UCSD-AML1 (cell line): ENCODE results near the gene TBC1D22A.
"Not testable (repeated sequence)": the region's sequence is repeated elsewhere in the genome, so short reads cannot be mapped to it uniquely, and the experiment has no call there.

Experiments used
- DNase-seq: peaks from one replicate; lab custom pipeline; 2025; ENCODE audit not compliant: unreplicated experiment; lab: John Stamatoyannopoulos, UW

Gene TBC1D22A, protein sequence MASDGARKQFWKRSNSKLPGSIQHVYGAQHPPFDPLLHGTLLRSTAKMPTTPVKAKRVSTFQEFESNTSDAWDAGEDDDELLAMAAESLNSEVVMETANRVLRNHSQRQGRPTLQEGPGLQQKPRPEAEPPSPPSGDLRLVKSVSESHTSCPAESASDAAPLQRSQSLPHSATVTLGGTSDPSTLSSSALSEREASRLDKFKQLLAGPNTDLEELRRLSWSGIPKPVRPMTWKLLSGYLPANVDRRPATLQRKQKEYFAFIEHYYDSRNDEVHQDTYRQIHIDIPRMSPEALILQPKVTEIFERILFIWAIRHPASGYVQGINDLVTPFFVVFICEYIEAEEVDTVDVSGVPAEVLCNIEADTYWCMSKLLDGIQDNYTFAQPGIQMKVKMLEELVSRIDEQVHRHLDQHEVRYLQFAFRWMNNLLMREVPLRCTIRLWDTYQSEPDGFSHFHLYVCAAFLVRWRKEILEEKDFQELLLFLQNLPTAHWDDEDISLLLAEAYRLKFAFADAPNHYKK

DNA sequence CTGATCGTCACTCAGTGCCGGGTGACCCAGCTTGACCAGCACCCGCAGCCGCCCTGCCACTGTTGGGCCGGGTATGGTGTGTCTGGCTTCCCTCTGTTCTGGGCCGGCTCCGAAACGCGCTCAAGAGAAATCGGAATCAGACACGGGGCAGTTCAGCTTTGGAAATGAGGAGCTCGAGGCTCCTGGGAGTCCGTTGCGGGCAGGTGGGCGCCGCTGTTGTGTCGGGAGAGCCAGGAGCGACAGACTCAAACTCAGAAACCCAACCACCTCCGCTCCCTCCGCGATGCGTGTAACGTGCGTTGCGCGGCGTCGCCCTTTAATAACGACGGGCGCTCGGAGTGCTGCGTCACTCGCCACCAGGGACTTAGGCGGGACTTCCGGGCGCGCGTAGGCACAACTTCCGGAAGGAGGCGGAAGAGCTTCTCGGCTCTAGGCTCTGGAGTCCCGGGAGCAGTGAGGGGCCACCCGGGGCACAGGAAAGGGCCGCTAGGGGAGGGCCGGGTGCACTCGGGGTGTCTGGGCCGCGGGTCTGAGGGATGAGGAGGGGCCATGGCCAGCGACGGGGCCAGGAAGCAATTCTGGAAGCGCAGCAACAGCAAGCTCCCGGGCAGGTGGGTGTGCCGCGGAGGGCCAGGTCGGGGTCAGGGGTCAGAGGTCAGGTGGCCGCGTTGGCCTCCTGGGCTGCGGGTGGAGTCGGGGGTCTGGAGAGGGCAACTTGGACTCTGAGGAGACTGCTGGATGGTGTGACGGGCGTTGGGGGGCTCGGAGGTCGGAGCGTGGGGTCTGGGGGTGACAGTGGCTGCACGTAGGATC is at the start of gene TBC1D22A:
TBC1D22A (plus strand) TSS at position 413 of the 813 bp plus-strand sequence; CDS start at position 550, 137 bp downstream.
- peak; percentile 95 for DNase-seq

DNA sequence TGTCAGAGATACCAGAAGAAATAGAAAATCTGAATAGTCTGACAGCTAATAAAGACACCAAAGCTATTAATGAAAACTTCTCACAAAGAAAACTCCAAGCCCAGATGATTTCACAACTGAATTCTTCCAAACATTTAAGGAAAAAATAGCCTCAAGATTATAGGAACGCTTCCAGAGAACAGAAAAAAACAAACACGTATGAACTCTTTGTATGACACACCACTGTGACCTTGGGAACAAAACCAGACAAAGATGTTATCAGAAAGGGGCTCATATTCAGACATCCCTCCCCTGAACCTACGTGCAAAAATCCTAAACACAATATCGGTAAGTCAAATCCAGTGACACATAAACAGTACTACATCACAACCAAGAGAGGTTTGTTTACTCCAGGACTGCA is 47.9 kb upstream of the TBC1D22A start:
- DNase-seq, result no peak

DNA sequence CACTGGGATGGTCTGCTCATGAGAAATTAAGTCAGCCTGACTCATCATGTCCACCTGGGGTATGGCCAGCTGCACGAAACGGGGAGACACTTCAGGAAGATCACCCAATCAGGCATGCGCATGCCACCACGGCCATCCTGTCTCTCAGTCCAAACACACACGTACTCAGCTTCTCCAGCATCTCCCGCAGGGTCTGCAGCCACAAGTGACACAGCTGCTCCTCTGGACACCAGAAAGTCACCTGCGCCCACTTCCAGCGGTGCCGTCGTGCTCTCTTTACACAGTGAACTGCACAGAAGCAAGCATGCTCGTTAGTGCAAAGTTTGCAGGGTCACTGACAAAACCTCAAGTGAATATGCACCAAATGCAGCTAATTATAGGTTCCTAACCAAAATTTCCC is 42.5 kb upstream of the TBC1D22A start:
- no peak for DNase-seq

DNA sequence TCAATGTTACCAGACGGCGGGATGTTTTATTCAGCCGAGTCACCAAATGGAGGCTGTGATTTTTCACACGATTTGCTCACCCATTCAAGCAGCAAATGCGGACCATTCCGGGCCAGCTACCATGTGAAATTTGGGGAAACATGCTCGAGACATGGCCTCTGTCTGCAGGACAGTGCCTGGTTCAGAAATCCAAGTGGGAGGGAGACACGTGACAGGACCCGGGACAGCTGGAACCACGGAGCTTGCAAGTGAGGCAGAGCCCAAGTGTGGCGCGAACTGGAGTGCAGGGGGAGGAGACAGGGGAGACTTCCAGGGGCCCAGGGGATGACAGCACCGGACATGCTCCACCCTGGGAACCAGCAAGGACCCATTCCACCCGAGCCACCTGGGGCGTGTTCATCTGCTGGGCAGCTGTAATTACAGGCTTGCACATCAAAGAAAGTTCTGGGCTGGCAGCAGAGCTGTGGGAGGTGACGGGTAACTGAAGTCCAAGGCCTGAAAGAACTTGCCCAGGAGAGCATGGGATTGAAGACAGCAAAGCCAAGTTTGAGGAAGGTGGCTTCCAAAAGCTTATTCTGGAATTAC is 40.9 kb upstream of the TBC1D22A start:
- DNase-seq, result no peak

DNA sequence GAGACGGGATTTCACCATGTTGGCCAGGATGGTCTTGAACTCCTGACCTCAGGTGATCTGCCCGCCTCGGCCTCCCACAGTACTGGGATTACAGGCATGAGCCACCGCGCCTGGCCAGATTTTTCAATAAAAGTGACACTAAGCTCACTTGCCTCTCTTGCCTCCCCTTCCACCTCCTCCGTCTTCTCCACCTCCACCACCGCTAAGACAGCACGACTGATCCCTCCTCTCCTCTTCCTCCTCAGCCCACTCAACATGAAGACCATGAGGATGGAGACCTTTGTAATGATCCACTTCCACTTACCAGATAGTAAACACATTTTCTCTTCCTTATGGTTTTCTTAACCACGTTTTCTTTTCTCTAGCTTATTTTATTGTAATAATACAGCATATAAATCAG is 38.6 kb upstream of the TBC1D22A start:
- DNase-seq, result no peak

DNA sequence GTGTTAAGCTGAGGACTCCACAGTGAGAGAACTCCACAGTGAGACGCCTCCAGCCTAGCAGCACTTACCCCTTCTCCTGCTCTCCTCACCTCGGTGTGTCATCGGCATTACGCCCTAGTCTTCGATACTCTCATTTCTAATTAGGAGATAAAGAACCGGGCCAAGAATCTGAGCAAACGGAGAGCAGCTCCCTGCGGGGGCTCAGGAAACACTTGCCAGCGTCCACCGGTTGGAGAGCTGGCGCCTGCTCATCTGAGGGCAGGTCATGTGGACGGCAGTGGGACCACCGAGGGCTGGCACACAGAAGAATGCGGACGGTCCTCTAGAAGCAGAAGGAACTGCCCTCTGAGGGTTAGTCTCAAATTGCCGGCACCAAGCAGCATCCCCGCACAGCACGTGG is 37.4 kb upstream of the TBC1D22A start:
- DNase-seq, result no peak

DNA sequence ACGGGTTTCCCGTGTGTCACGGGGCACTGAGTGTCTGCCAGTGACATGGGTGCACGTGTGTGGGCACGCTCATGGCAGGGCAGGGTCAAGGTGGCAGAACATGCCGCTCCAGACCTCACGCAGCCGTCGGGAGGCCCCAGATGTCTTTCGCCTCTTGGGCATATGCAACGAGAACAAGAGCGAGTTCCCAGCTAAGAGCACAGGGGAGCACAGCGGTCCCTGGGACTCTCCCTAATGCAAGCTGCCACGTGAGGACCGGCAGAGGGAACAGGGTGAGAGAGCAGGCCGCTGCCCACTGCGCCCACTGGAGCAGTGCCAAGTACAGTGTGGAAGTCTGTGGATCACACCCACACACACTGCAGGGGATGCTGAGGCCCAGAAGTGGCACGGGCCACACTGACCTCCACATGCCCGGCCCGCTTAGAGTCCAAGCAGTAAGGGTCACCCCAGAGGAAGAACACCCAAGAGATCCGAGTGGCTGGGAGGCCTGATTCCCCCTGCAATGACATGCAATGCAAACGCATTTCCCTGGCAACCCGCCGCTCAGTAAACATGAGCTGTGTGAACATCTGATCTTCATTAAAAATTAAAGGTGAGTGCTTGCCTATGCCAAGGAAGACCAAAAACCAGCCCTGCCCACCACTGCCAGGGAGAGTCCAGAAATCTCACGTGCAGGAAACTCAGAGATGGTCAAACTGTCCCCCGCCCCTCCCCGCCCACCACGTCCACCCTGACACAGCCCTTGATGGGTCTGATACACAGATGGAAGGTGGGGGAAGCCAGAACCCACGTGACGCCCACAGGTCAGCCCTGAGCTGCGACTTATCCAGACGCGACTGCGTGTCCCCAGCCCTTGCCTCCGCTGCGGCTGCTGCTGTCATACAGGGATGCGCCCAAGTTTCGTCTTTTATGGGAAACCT is 36.1 kb upstream of the TBC1D22A start:
- DNase-seq, result no peak

DNA sequence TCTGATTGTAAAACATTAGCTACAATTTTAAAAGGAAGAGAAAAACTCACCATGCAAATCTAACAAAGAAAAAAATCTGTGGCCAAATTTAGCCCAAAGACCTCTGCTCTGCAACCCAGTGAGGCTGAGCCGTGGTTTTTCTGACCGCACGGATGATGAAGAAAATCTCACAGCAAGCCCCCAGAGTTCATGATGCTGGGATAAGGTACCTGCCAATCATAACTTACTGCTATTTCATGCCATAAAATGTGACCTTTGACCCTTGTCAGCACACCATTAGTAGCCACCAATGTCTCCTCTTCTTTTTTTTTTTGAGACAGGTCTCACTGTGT is 35.5 kb upstream of the TBC1D22A start:
- no peak for DNase-seq

DNA sequence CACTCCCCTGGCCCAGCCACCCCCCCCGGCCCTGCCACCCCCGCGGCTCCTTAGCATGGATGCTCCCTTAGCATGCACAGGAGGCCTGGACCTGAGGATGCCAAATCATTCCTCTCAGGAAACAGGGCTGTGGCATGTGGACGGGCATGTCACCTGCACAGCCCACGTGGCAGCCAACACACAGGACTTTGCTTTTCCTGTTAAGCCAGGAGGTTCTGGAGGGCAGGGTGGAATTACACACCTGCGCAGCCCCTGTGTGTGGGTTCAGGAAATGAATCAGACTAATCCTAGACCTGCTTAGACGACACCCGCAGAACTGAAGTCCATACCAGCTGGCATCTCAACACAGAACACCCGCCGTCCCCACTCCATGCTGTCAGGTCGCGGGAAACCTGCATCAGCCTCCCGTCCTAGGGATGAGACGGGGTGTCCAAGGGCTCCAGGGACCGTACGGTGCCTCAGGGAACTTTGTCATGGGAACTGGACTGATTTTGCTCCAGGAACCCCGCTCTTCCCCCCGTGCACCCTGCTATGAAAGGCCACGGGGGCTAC is 34.6 kb upstream of the TBC1D22A start:
- no peak for DNase-seq

DNA sequence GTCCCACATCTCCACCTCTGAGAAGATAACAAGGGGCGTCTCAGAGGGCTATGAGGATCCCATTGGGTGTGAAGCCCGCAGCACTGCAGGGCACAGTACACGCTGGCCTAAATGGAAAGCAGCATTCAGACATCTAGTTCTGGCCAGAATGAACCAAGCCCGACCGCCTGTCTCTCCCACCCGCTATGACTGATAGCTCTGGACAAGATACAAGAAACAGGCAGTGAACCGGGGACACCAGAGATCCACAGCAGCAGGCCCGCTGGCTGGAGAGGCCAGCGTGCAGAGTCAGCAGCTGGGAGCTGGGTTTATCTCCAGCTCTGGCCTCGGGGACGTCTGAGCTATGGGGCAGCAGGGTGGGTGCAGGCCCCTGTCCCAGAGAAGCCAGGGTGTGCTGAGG is 34.0 kb upstream of the TBC1D22A start:
- DNase-seq, result no peak

DNA sequence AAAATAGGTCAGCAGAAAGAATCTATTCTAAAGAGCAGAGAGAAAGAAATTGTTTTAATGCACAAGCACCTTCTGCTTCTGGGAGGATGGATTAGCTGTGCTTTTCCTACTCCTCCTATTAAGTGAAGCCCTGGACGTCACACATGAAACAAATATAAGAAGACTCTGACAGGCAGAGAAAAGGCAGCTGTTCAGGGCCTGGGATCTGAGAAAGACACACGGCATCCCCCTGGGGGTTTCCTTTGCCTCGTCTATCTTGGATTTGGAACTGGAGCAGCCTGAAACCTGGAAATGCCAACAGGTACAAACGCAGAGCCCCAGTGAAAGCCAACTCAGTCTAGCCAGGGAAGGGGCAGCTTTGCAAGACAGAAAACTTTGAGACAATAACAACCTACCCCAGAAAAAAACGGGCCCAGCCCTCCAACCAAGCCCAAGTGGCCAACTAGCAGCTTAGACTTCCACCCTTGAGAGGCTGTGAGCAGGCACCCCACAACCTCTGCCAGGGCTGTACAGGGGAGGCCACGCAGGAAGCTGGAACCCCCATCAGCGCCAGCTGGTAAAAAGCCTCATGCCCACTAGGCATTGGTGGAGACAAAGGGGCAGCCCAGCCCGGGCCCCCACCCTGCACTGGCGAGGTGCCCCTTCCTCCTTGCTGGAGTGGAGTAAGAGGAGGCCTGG is 31.7 kb upstream of the TBC1D22A start:
- DNase-seq, result no peak

DNA sequence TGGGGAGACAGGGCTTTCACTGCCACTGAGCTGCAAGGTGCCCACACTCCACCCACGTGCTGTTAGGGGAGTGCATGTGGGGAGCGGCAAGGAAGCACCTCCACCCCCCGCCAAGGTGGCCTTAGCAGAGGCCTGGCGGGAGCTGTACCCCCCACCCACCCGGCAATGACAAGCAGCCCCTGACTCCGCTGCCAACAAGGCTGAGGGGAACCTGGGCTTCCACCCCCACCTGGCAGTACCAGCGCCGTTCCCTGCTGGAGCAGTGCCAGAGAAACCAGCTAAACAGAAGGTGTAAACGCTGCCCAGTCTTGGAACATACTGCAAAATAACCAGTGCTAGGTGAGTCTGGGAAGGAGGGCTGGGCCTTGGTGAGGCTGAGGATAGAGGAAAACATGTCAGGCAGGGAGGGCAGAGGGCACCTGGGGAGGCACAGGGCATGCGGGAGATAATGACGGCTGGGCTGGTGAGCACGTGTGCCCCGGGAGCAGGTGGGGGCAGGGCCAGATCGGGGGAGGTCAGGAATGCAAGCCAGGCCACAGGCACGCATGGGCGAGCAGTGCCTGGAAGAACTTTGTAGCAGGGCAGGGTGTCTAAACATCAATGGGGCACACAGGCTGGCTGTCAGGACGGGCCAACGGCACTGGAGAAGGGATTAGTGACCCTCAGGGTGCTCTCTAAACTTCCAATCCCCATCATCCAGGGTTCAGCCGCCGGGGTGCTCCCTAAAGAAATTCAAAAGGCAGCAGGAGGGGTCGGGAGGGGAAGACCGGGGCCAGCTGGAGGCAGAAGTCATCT is 31.0 kb upstream of the TBC1D22A start:
- no peak for DNase-seq

DNA sequence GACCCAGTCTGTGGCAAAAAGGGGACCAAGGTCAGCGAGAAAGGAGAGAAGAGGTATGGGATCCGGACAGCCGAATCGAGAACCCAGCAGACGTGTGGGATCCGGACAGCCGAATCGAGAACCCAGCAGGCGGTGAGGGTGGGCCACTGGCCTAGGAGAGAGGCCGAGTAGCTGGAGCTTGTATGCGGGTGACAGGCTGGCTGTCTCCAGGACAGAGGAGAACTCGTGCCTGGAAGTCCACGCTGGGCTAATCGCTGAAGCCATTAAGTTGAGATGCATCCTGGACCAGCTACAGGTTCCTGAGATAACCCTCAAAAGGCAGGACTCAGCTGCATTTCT is 30.4 kb upstream of the TBC1D22A start:
- DNase-seq, result no peak

DNA sequence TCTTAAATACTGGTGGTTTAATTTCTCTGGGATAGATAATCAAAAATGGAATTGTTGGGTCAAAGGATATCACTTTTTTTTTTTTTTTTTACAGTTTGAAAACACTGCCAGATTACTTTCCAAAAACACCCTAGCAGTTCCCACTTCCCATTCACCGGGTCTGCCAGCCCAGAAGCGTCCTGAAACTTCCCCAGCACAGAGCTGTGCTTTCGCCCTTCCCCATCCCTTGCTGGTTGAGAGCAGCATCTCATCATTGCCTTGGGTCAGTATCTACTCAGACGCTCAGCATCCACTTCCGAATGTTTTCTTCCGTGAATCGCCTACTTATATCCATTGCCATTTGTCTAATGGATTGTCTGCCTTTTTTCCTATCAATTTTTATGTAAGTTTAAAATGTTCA is 29.9 kb upstream of the TBC1D22A start:
- no peak for DNase-seq

DNA sequence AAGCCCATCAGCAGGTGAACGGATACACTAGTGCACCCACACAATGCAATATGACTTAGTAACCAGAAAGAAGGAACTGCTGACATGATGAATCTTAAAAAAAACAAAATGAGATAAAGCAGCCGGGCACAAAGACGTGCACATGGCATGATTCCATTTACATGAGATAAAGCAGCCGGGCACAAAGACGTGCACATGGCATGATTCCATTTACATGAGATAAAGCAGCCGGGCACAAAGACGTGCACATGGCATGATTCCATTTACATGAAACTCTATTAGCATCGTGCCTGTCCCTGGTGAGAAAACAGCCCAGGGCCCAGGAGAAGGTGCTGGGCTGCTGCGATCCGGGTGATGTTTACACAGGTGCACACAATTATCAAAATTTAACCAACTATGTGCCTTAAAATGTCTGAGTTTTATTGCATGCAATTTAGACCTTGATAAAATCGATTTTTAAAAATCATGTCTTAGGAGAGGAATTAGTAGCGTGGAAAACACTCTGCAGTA is 28.2 kb upstream of the TBC1D22A start:
- not testable (repeated sequence) for DNase-seq

DNA sequence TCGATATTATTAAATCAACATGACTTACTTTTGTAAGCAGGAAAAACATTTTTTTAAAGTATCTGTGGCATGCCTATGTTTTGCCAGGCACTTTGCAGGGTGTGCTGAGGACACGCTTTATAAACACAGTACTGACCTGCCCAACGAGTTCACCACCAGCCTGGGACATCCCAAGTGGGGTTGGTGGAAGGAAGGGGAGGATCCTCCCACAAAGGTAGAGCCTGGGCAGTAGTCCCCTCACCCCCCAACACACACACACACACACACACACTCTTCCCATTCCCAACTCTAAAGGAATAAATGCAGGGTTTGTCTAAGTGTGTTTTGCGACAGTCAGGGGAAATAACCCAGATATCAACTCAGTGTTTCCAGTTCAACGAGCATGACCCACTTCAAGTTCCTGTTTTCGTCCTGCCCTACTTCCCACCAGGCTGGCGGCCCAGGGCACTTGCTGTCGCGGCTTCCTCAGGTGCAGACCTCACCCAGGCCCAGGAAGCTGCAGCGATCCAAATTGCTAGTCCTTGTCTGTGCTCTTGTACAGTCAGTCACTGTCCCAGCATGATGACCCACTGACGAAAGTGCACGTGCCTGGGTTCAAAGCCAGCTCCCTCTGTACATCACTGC is 27.5 kb upstream of the TBC1D22A start:
- peak; percentile 54 for DNase-seq

DNA sequence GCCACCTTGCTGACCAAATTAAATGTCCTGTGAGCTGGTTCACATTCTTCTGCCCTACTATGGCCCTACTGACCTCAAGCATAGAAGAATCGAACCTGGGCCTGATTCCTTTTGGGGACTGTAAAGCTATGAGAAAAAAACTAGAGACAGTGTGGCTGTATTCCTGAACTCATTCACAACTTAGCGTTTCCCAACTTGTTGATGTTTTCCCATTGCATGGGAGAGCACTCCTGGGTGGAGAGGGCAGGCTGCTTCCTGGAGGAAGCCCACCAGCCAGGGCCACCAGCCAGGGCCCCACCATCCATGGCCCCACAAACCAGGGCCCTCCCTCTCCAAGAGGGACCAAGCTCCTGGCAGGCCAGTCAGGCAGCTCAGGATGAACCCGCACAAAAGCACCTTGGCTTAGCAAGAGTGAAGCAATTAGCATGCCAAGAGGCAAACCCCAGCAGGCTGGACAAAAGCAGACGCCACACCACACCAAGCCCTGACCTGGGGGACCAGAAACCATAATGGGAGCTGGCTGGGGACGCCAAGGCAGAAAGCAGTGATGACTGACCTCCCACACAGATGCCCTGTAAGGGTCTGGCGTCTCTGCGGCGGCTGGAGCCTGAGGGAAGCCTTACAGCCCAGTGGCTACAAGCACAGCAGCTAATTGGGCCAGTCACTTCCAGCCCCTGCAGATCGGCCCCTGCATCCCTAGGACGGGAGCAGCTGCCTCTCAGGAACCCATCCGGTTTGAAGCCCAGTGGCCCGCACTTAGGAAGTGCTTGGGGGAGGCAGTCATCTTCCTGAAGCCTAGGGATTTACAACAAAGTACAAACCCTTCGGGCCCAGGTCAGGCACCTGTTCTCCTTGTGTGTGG is 26.5 kb upstream of the TBC1D22A start:
- DNase-seq, result peak; percentile 27

DNA sequence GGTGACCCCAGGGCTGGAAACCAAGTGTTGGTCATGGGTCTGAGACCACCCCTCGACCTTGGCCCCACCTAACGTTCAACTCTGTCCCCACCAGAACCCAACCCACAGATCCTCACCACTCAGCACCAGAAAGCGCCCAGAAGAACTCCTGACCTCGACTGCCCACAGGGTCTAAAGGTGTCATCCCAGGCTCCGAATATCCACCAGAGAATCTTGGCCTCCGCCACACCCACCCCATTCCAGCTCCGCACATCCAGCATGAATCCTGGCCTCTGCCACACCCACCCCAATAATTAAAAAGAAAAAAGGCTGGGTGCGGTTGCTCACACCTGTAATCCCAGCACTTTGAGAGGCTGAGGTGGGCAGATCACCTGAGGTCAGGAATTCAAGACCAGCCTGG is 25.7 kb upstream of the TBC1D22A start:
- no peak for DNase-seq
